GM10266 (cell line): ENCODE measurements around the gene RNASEH2C.

Source experiments
- DNase-seq: peaks from one replicate; pipeline ENCODE4 v3.0.0; 2012; ENCODE audit errors: extremely low spot score
- CTCF ChIP-seq: IDR thresholded peaks from 2 replicates; pipeline ENCODE4 v1.5.1; 2012; ENCODE audit warnings: mild to moderate bottlenecking, low read depth; ENCODE audit not compliant: control insufficient read depth, insufficient read depth; ENCODE audit errors: missing control alignments

Gene RNASEH2C

GRCh38 chr11:65727865-65728264 is 7.3 kb upstream of the RNASEH2C start:
- TF ChIP-seq CTCF, result no peak
- DNase-seq, result no peak

- DNase-seq, result no peak
- TF ChIP-seq CTCF, result no peak
Measured at GRCh38 chr11:65726660-65727059, 6.1 kb upstream of the RNASEH2C start.

GRCh38 chr11:65722261-65722660 is 1.7 kb upstream of the RNASEH2C start:
- TF ChIP-seq CTCF, result no peak
- no peak for DNase-seq

- DNase-seq, result no peak
- TF ChIP-seq CTCF, result no peak
Measured at GRCh38 chr11:65719871-65720210, 757 bp downstream of the RNASEH2C start.

- no peak for TF ChIP-seq CTCF
- DNase-seq, result no peak
Measured at GRCh38 chr11:65718964-65719492, 1.6 kb downstream of the RNASEH2C start.

GRCh38 chr11:65718531-65718930 is 2.1 kb downstream of the RNASEH2C start:
- TF ChIP-seq CTCF, result no peak
- no peak for DNase-seq

- DNase-seq, result no peak
- TF ChIP-seq CTCF, result no peak
Measured at GRCh38 chr11:65717906-65718305, 2.7 kb downstream of the RNASEH2C start.
